BE2C (cell line): ENCODE results near the gene FAM83E.

ENCODE experiments used
- DNase-seq: peaks from one replicate; pipeline ENCODE4 v3.0.0-alpha.2; 2020
- H3K27me3 ChIP-seq: fragments of 250-450 bp; sonication (Bioruptor Pico); 2 replicates; pipeline ENCODE4 v1.5.1; 2020; ENCODE audit warnings: mild to moderate bottlenecking
- H3K36me3 ChIP-seq: fragments of 250-450 bp; sonication (Bioruptor Pico); 2 replicates; pipeline ENCODE4 v1.5.1; 2020; ENCODE audit warnings: mild to moderate bottlenecking
- H3K4me1 ChIP-seq: fragments of 250-450 bp; sonication (Bioruptor Pico); 2 replicates; pipeline ENCODE4 v1.5.1; 2020
- H3K4me3 ChIP-seq: 2 replicates; pipeline ENCODE4 v1.5.1; 2011; ENCODE audit warnings: low read depth, low read length
- H3K9me3 ChIP-seq: fragments of 250-450 bp; sonication (Bioruptor Pico); 2 replicates; pipeline ENCODE4 v1.5.1; 2020
- CTCF ChIP-seq: IDR thresholded peaks from 2 replicates; pipeline ENCODE4 v1.5.1; 2012; ENCODE audit warnings: mild to moderate bottlenecking, low read depth, low read length

FAM83E gene

GRCh38 chr19:48631225-48631624 is 16.3 kb upstream of the FAM83E start:
- no peaks in the 10 kb centered on the region for H3K36me3 ChIP-seq
- peak overlapping the region; percentile 59 for H3K4me3 ChIP-seq
- DNase-seq: no peak

GRCh38 chr19:48630296-48631063 is 15.6 kb upstream of the FAM83E start:
- peaks cover 21% of the 10 kb centered on the region for H3K4me1 ChIP-seq
- peak; percentile 42 for TF ChIP-seq CTCF
- H3K9me3 ChIP-seq: no peaks in the 10 kb centered on the region
- H3K36me3 ChIP-seq: no peaks in the 10 kb centered on the region
- no peaks in the 10 kb centered on the region for H3K27me3 ChIP-seq
- DNase-seq: peak; percentile 79
- peak overlapping the region; percentile 59 for H3K4me3 ChIP-seq

More at GRCh38 chr19:48631225-48631624, 16.3 kb upstream of the FAM83E start:
- no peaks in the 10 kb centered on the region for H3K27me3 ChIP-seq
- H3K9me3 ChIP-seq: no peaks in the 10 kb centered on the region
- TF ChIP-seq CTCF: no peak
- H3K4me1 ChIP-seq: peaks cover 21% of the 10 kb centered on the region

GRCh38 chr19:48629599-48630295 is 14.9 kb upstream of the FAM83E start:
- no peaks in the 10 kb centered on the region for H3K9me3 ChIP-seq
- H3K4me1 ChIP-seq: peaks cover 17% of the 10 kb centered on the region
- DNase-seq: peak; percentile 91
- TF ChIP-seq CTCF: no peak
- no peaks in the 10 kb centered on the region for H3K27me3 ChIP-seq
- H3K4me3 ChIP-seq: peak overlapping the region; percentile 59
- no peaks in the 10 kb centered on the region for H3K36me3 ChIP-seq

GRCh38 chr19:48629297-48629598 is 14.4 kb upstream of the FAM83E start:
- no peaks in the 10 kb centered on the region for H3K36me3 ChIP-seq
- no peak for TF ChIP-seq CTCF

GRCh38 chr19:48628486-48629296 is 13.8 kb upstream of the FAM83E start:
- DNase-seq: no peak
- Histone ChIP-seq H3K4me3 (no peak overlapping the region), H3K4me1 (peaks cover 8% of the 10 kb centered on the region), H3K36me3 (no peaks in the 10 kb centered on the region), H3K27me3 (no peaks in the 10 kb centered on the region), H3K9me3 (no peaks in the 10 kb centered on the region)
- no peak for TF ChIP-seq CTCF

More at GRCh38 chr19:48629297-48629598, 14.4 kb upstream of the FAM83E start:
- no peaks in the 10 kb centered on the region for H3K27me3 ChIP-seq
- no peak overlapping the region for H3K4me3 ChIP-seq
- H3K4me1 ChIP-seq: peaks cover 14% of the 10 kb centered on the region
- DNase-seq: no peak
- no peaks in the 10 kb centered on the region for H3K9me3 ChIP-seq
